ENCODE results near the gene VPS13D.

- TF ChIP-seq ZNF274 (IDR thresholded peaks at IDR 0.05; ENCODE audit: low read depth, low read length) = no peak
- TF ChIP-seq YY1 (IDR thresholded peaks at IDR 0.05; ENCODE audit: insufficient read depth, insufficient read length) = no peak
These were observed 184.7 kb downstream of the VPS13D start for GRCh38 chr1:12414444-12415018.

Data from NT2/D1 (cell line).